ENCODE measurements around the gene ZNF440.
"Not testable (repeated sequence)": the region's sequence is repeated elsewhere in the genome, so short reads cannot be mapped to it uniquely, and the experiment has no call there.

- TF ChIP-seq CTCF (conservative IDR thresholded peaks at IDR 0.05; ENCODE audit: low read length): peak; percentile 50
- TF ChIP-seq EZH2phosphoT487 (IDR thresholded peaks at IDR 0.05; ENCODE audit: borderline replicate concordance, low read depth, low read length): not testable (repeated sequence)
Measured at GRCh38 chr19:11771520-11771919, 42.6 kb upstream of the ZNF440 start.
